GM12878 (cell line): ENCODE data around the gene SCNN1B. TPM values are rescaled to one million over a fixed set of nuclear protein-coding genes. Genes with fewer than 3 reads are reported as not detected.

Experiments
- ATAC-seq: fragments of 200-7000 bp; cut with Tn5 transposase; 3 replicates; pipeline ENCODE4 v1.9.1; 2020; ENCODE audit warnings: mild to moderate bottlenecking, moderate library complexity
- BruUV-seq: library from RNA; stranded (reverse); fragments of 400-500 nt; replicated peaks from 2 replicates; lab custom pipeline; 2021; lab: Mats Ljungman, UMichigan
- CTCF ChIA-PET: fragments of 300-600 bp; sonication (Branson Sonifier 250); formaldehyde crosslinking; extraction: SDS; loops from one replicate; lab custom pipeline; 2021; ENCODE audit warnings: inconsistent platforms; lab: Yijun Ruan, JAX
- POLR2A ChIA-PET: fragments of 350-600 bp; formaldehyde crosslinking; extraction: SDS; loops from one replicate; lab custom pipeline; 2021; ENCODE audit warnings: inconsistent platforms; lab: Charles Lee
- RAD21 ChIA-PET: fragments of 300-600 bp; sonication (Branson Sonifier 250); formaldehyde crosslinking; loops from one replicate; lab custom pipeline; 2023; ENCODE audit warnings: antibody characterized with exemption; ENCODE audit not compliant: unreplicated experiment; lab: Charles Lee
- SMC1A ChIA-PET: fragments of 300-600 bp; sonication (Branson Sonifier 250); formaldehyde crosslinking; loops from one replicate; lab custom pipeline; 2023; ENCODE audit not compliant: unreplicated experiment, uncharacterized antibody; lab: Charles Lee
- DNase-seq: peaks from one replicate; pipeline ENCODE4 v3.0.0-alpha.2; 2011; ENCODE audit warnings: low read depth, low spot score
- FAIRE-seq: peaks from 3 replicates; lab custom pipeline; 2011; peaks lifted over from hg19 to GRCh38; lab: Jason Lieb, UNC
- H2AFZ ChIP-seq: 2 replicates; pipeline ENCODE4 v1.6.0; 2011; ENCODE audit warnings: low read depth, low read length, control low read depth; ENCODE audit not compliant: control insufficient read depth
- H3K27ac ChIP-seq: 2 replicates; pipeline ENCODE4 v1.5.1; 2011; ENCODE audit warnings: control low read depth; ENCODE audit not compliant: control insufficient read depth, insufficient read depth
- H3K27me3 ChIP-seq, 2 experiments: replicated peaks in 1 of 2; 2 replicates each; pipeline versions ENCODE4 v1.6.0 to v1.6.1; 2011; ENCODE audit warnings: low read length in 1 of 2; ENCODE audit not compliant: control insufficient read depth in 2 of 2, insufficient read depth in 2 of 2
- H3K36me3 ChIP-seq, 2 experiments: 2 replicates each; pipeline ENCODE4 v1.5.1; 2011; ENCODE audit warnings: low read length in 1 of 2; ENCODE audit not compliant: control insufficient read depth in 2 of 2, insufficient read depth in 2 of 2
- H3K4me1 ChIP-seq: 2 replicates; pipeline ENCODE4 v1.6.1; 2011; ENCODE audit warnings: mild to moderate bottlenecking, low read length, moderate library complexity, mixed read lengths; ENCODE audit not compliant: control insufficient read depth, insufficient read depth
- H3K4me2 ChIP-seq: 2 replicates; pipeline ENCODE4 v1.6.0; 2011; ENCODE audit warnings: control low read depth; ENCODE audit not compliant: control insufficient read depth, insufficient read depth
- H3K4me3 ChIP-seq: fragments of 200-600 bp; sonication (generic); 2 replicates; pipeline ENCODE4 v1.5.1; 2016
- H3K79me2 ChIP-seq: 2 replicates; pipeline ENCODE4 v1.6.0; 2011; ENCODE audit warnings: low read length; ENCODE audit not compliant: control insufficient read depth, insufficient read depth
- H3K9ac ChIP-seq: 2 replicates; pipeline ENCODE4 v1.8.0; 2011; ENCODE audit warnings: low read length, control low read depth, mixed read lengths; ENCODE audit not compliant: control insufficient read depth, insufficient read depth
- H3K9me3 ChIP-seq: replicated peaks from 3 replicates; pipeline ENCODE4 v1.5.1; 2011; ENCODE audit warnings: mild to moderate bottlenecking, low read length; ENCODE audit not compliant: control insufficient read depth, insufficient read depth
- H4K20me1 ChIP-seq: 2 replicates; pipeline ENCODE4 v1.6.0; 2011; ENCODE audit not compliant: control insufficient read depth, insufficient read depth
- BACH1 ChIP-seq: fragments of 450-650 bp; IDR thresholded peaks from 2 replicates; pipeline ENCODE4 v1.6.1; 2017; ENCODE audit warnings: mild to moderate bottlenecking, borderline replicate concordance
- BMI1 ChIP-seq: fragments of 450-650 bp; IDR thresholded peaks from 2 replicates; pipeline ENCODE4 v1.6.1; 2016; ENCODE audit warnings: mild to moderate bottlenecking, moderate library complexity, borderline replicate concordance
- ETV6 ChIP-seq, 2 experiments: fragments of 450-650 bp in 1 of 2; IDR thresholded peaks in 1 of 2; conservative IDR thresholded peaks in 1 of 2; 2 replicates each; pipeline ENCODE4 v1.6.1; 2014; ENCODE audit warnings: antibody characterized with exemption in 1 of 2, borderline replicate concordance in 1 of 2, low read depth in 1 of 2, mild to moderate bottlenecking in 1 of 2, moderate library complexity in 1 of 2
- MEF2B ChIP-seq: fragments of 450-650 bp; IDR thresholded peaks from 2 replicates; pipeline ENCODE4 v1.6.1; 2018; ENCODE audit warnings: mild to moderate bottlenecking, moderate library complexity; ENCODE audit not compliant: partially characterized antibody, poor library complexity, severe bottlenecking
- MYB ChIP-seq: fragments of 150-350 bp; IDR thresholded peaks from 2 replicates; pipeline ENCODE4 v1.6.1; 2014; ENCODE audit warnings: mild to moderate bottlenecking, low read depth, low read length, borderline replicate concordance
- NRF1 ChIP-seq: conservative IDR thresholded peaks from 2 replicates; pipeline ENCODE4 v1.6.1; 2011; ENCODE audit warnings: mild to moderate bottlenecking, low read depth, low read length, improper control_type of control experiment
- POU2F2 ChIP-seq: IDR thresholded peaks from 3 replicates; pipeline ENCODE4 v1.6.1; 2011; ENCODE audit warnings: low read depth, mild to moderate bottlenecking, low read length, borderline replicate concordance
- RAD51 ChIP-seq: fragments of 450-650 bp; IDR thresholded peaks from 2 replicates; pipeline ENCODE4 v1.6.1; 2016; ENCODE audit warnings: moderate library complexity, mild to moderate bottlenecking, inconsistent platforms
- ZZZ3 ChIP-seq: IDR thresholded peaks from 2 replicates; pipeline ENCODE4 v1.6.1; 2011; ENCODE audit warnings: low read depth; ENCODE audit not compliant: control insufficient read depth, insufficient read length
- WGBS: methylation state at CpG from one replicate; pipeline ENCODE4 v1.1.6; 2016; ENCODE audit warnings: low lambda C conversion rate; ENCODE audit not compliant: insufficient replicate concordance, insufficient coverage; ENCODE audit errors: missing lambda C conversion rate; 5-methylcytosine and 5-hydroxymethylcytosine counted together
- in situ Hi-C: fragments of 300-500 bp; cut with MboI; formaldehyde crosslinking; loops from 9 replicates; pipeline ENCODE4 v1.14.3; 2018; ENCODE audit warnings: mixed read lengths
- intact Hi-C: fragments of 100-400 bp; cut with micrococcal nuclease; formaldehyde crosslinking; loops from one replicate; pipeline ENCODE4 v1.14.2; 2022; ENCODE audit not compliant: unreplicated experiment
- polyA plus RNA-seq, 11 experiments: library from polyadenylated mRNA; depleted of rRNA in 4 of 11; unstranded in 6 of 11; stranded (reverse) in 5 of 11; fragments of >200 nt; fragmentation: Nextera tagmentation in 4 of 11; fragmentation: Illumina TruSeq in 1 of 11; extraction: Ambion mirVana in 4 of 11; extraction: Trizol in 1 of 11; gene quantifications; 1 replicate in 1 of 11; 2 replicates in 10 of 11; pipeline versions ENCODE4 v1.2.1 to v1.2.3, GENCODE V29; 2011 to 2016; ENCODE audit warnings: inconsistent platforms in 2 of 11, missing spikeins in 2 of 11, low read depth in 1 of 11
- total RNA-seq, 4 experiments: library from RNA; depleted of rRNA in 3 of 4; stranded (reverse); fragments of >200 nt in 3 of 4; fragmentation: Illumina TruSeq in 1 of 4; extraction: Trizol in 1 of 4; gene quantifications; 2 replicates each; pipeline versions ENCODE4 v1.2.1 to v1.2.3, GENCODE V29; 2013 to 2021
- TF ChIP-seq, protein P1 (sequence below): IDR thresholded peaks from 2 replicates; pipeline ENCODE4 v1.6.1; 2011; ENCODE audit warnings: borderline replicate concordance, low read depth, mild to moderate bottlenecking, moderate library complexity, low read length; ENCODE audit not compliant: insufficient read depth, poor library complexity, severe bottlenecking

Gene SCNN1B
- total and polyA plus RNA-seq, 10 of the 15 experiments (the other 5 are each of a cell fraction or from before 2014, with no cell fraction given) = 0.28 to 1.5 (median 0.64) TPM

DNA sequence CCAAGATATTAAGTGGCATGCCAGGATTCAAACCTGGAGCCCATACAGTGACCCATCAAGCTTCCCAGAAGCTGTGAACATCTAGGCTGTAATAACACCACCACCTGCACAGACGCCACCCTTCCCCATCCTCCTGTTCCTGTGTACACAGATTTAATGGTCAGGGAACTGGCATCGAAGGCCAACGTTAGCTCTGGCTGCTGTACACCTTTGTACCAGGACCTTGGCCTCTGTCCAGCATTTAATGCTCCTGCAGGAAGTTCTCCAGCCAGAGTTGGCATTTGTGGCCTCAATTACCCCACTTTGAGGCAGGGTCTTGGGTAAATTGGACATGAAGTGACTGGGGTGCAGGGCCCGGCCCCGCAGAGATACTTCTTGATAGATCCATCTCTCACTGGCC is 49.3 kb downstream of the SCNN1B start:
- FAIRE-seq (no peak), ATAC-seq (no peak), DNase-seq (no peak)
- in situ Hi-C loops (no loop called here), intact Hi-C loops (no loop called here)
- CTCF ChIA-PET = interaction anchor here (1.0 to 1.8 kb wide), 2 partner anchors 12 to 83 kb away, joined by 3 to 6 read pairs; no protein-coding TSS in a partner anchor
- 96% methylated on average over 5 of the region's 5 CpGs for WGBS
- no peak overlapping the region for H3K4me2 ChIP-seq
- RAD21 ChIA-PET = interaction anchor here (0.8 kb wide), 1 partner anchor 27 kb away, joined by 4 read pairs; no protein-coding TSS in a partner anchor
- no TSS peak for BruUV-seq
- no peaks in the 10 kb centered on the region for H4K20me1 ChIP-seq
- H3K79me2 ChIP-seq = no peaks in the 10 kb centered on the region
- H3K4me3 ChIP-seq = no peak overlapping the region
- no peaks in the 10 kb centered on the region for H3K27me3 ChIP-seq
- no peaks in the 10 kb centered on the region; the same call in 1 of the 2 replicates for H3K4me1 ChIP-seq
- SMC1A ChIA-PET = interaction anchor here (1.0 to 2.0 kb wide), 3 partner anchors 11 to 35 kb away, joined by 3 to 6 read pairs (median 3); no protein-coding TSS in a partner anchor
- TF ChIP-seq ETV6 (conservative IDR thresholded peaks at IDR 0.05 in 1 of 2, IDR thresholded peaks at IDR 0.05 in 1 of 2; ENCODE audit: borderline replicate concordance in 1 of 2, low read depth in 1 of 2) (no peak), MEF2B (no peak), ZZZ3 (no peak), BMI1 (no peak), POU2F2 (no peak), MYB (no peak), NRF1 (no peak), BACH1 (no peak), RAD51 (no peak)
- TF ChIP-seq, protein P1, sequence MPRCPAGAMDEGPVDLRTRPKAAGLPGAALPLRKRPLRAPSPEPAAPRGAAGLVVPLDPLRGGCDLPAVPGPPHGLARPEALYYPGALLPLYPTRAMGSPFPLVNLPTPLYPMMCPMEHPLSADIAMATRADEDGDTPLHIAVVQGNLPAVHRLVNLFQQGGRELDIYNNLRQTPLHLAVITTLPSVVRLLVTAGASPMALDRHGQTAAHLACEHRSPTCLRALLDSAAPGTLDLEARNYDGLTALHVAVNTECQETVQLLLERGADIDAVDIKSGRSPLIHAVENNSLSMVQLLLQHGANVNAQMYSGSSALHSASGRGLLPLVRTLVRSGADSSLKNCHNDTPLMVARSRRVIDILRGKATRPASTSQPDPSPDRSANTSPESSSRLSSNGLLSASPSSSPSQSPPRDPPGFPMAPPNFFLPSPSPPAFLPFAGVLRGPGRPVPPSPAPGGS = no peak
- H3K27ac ChIP-seq = no peak overlapping the region
- POLR2A ChIA-PET = no interaction called here
- no peak overlapping the region for H2AFZ ChIP-seq
- no peaks in the 10 kb centered on the region; the same call in 2 of the 3 replicates for H3K9me3 ChIP-seq
- H3K36me3 ChIP-seq = no peaks in the 10 kb centered on the region
- no peak overlapping the region for H3K9ac ChIP-seq
